GM21825 (cell line): ENCODE results near the gene RRP36.
"Not testable (repeated sequence)": the region's sequence is repeated elsewhere in the genome, so short reads cannot be mapped to it uniquely, and the experiment has no call there.

Experiments
- ATAC-seq: cut with Tn5 transposase; IDR thresholded peaks from one replicate; pipeline ENCODE4 v1.9.1; 2021; ENCODE audit warnings: mild to moderate bottlenecking, moderate library complexity; ENCODE audit not compliant: unreplicated experiment

Gene RRP36, protein sequence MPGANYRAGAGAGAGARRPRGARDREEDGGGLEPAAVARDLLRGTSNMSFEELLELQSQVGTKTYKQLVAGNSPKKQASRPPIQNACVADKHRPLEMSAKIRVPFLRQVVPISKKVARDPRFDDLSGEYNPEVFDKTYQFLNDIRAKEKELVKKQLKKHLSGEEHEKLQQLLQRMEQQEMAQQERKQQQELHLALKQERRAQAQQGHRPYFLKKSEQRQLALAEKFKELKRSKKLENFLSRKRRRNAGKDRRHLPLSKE

GRCh38 chr6:43021270-43022047 is at the start of gene RRP36:
TSS of gene RRP36 (plus strand) at chr6:43021623. CDS start at chr6:43021655, 32 bp downstream.
- ATAC-seq = peak; percentile 72

DNA sequence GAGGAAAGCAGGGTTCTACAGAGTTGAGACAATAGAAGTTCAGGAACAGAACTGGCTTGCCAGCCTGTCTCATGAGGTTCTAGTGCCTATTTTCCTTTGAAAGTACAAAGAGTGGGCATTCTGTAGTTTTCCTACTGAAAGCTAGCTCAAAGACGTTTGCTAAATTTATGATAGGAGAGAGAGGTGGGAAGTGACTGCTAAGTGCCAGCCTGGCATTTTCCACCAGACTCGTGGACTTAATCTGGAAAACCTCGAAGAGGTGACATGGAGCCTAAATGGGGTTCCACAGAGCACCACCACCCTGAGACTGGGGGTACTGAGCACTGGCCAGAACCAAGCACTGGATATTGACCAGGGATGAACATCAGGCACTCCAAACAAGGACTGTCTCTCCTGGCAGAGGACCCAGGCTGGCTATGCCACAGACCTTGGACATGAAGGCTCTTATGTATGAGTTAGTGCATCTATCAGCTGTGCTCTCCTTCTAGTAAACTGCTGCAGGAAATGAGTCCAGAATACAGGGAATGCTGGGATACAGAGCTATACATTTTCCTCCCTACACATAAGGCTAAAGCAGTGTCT is 49.6 kb upstream of the RRP36 start:
- ATAC-seq = no peak

DNA sequence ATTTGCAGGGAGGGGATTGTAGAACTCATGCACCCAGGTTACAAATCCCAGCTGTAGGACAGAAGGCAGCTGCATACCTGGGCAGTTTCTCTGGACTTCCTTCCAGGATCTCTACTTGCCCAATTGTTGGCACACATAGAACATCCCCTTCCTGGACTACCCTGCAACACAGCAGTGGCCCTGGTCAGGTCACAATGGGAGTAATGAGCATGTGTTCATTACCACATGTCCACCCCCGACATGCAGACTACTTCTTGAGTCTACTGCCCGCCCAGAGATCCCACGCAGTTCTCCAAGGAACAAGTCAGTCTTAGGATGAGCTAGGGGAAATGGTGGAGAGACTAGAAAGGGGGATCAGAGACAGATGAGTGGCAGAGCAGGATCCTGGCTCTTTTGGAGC is 47.5 kb upstream of the RRP36 start:
- no peak for ATAC-seq

GRCh38 chr6:42974919-42975505 is 46.4 kb upstream of the RRP36 start:
- no peak for ATAC-seq

GRCh38 chr6:42978487-42978838 is 43.0 kb upstream of the RRP36 start:
- peak; percentile 24 for ATAC-seq

DNA sequence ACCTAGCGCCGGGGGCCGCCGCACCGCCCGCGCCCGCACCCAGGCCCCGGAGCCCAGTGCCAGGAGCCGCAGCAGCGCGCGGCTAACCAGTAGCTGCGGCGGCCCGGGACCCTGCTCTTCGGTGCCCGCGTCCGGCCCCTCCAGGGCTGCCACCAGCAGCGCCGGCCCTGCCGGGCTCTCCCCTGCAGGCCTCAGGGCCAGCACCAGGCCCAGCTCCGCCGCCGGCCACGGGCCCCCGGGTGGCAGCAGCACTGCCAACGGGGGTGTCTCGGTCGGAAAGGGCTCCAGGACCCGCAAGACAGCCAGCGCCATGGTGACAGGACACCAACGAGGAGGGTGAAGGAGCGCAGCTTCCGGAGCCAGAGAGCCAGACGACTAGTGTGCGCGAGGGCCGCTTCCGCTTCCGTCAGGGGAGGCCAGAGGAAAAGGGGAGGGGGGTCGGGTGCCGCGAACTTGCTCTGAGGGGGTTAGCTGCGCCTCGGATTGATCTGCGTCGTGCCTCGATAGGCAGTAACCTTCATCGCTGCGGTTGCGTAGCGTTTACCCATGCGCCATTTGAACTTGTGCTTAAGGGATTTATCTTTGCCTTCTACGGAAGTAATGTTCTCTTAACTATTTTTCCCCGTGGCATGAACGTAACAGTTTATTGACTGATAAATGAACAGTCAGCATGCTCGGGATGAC is 42.4 kb upstream of the RRP36 start, which contains the start of gene PEX6:
Gene PEX6, minus strand, starts transcription at position 343 of the 684 bp plus-strand sequence. Its CDS starts 31 bp downstream, at position 312.
- peak; percentile 93 for ATAC-seq

DNA sequence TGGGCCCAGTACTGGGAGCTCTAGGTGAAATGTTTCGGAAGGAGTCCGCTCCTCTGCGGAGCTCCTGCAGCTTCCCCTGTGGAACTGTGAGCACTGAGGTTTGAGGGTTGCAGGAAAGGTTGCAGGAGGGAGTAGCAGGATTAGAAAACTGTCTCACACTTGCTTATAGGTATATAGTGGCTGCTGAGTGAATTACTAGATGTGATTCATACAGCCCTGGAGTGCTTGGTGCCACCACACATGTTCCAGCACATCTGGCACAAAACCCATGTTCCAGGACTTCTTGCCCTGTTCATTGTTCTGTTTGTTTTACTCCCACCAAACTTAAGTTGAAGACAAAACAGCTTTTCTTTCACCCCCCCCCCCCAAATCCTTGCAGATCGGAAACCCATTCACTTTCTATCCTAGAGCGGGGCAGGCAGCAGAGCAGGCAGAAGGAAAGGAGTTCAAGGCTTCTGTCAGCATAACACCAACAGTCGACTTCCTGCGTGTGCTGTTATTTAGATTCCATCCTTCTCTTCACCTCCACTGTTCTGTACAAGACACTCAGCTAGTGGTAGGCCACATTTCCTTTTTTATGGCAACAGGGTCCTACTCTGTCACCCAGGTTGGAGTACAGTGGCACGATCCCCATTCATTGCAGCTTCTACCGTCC is 41.8 kb upstream of the RRP36 start:
- peak; percentile 3 for ATAC-seq

GRCh38 chr6:42981836-42982235 is 39.6 kb upstream of the RRP36 start:
- no peak for ATAC-seq

- peak; percentile 91 for ATAC-seq
Measured at GRCh38 chr6:42984001-42984923, 37.2 kb upstream of the RRP36 start, which contains the start of gene PPP2R5D. TSS of gene PPP2R5D (plus strand) at chr6:42984570. CDS start at chr6:42984678, 108 bp downstream.

DNA sequence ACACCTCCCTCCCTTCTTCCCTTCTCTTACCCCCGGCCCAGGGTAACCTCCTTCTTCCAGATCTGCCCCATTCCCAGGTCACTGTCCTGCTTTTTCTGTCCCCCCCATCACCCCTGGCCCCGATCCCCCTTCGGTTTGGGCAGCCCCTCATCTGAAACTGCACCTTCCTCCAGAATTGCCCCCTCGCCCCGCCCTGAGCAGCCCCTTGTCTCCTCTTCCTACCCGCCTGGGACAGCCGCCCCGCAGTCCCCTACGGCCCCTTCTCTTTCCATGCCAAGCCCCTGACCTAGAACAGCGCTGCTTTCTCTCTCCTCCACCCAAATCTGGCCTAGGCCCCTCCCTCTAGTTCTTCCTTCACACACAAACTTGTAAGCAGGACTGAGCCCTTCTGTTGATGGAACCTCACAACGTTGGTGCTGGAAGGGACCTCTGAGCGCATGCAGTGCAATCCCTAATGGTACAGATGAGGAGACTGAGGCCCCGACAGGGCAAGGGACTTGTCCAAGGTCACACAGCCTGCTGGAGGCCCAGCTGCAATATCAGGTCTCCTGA is 36.4 kb upstream of the RRP36 start:
- no peak for ATAC-seq

DNA sequence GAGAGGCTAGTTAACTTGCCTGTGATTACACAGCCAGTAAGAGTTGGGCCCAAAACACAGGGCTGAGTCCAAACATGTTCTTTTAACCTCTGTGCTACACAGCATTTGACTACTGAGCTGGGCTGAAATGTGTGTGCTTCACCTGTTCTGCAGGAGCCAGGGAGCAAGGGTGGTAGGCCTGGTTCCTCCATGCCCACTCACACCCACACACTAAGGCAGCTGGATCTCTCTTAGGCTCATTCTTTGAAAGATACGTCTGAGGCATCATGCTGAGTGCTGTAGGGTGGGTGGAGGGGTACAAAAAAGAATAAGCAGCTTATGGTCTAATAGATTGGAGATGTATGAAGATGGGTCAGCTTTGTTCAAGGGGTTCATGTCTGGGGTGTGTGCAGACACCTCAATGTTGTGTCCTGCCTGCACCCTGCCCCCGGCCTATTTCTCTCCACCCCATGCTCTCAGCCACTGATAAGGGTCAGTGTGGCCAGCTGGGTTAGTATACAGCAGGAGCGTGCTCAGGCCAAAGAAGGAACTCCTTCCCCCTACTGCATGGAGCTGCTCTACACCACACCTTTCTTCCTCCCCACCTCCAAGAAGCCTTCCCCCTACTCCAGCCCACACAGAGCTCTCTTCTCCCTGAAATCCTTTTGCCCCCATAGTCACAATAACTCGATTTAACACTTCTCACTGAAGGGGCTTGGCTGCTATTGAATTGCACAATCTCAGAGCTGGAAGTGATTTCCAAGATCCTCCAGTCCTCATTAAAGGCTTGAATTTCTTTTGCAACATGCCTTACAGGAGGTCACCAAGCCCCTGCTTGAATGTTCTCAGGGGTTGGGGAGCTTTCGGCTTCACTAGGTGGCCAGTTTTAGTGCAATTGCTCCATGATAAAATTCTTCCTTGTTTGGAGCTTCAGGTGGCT is 33.6 kb upstream of the RRP36 start:
- ATAC-seq = no peak

DNA sequence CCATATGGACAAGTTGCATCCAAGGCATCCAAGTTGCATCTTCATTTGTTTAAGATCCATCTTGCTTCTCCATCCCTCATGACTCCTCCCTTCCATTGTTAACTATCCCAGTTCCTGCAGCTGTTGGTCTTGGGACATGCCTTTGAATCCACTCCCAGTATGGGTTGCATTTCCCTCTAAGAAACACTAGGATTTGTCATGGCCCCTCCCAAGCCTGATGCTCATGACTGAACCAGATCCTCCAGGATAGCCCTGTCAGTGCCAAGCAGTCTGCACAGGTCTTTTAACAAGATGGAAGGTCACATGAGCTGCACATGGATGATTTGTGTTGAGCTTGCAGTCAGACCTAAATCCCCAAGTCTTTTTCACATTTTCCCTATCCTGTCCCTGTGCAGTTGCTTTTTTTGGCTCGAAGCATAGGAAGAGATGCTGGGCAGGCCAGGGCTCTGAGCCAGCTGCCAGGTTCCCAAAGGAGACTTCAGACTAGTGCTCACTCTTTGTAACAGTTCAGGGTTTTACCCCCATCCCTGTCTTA is 32.9 kb upstream of the RRP36 start:
- ATAC-seq = no peak

GRCh38 chr6:42989923-42990322 is 31.5 kb upstream of the RRP36 start:
- no peak for ATAC-seq

- no peak for ATAC-seq
Measured at GRCh38 chr6:42993445-42993844, 28.0 kb upstream of the RRP36 start.

DNA sequence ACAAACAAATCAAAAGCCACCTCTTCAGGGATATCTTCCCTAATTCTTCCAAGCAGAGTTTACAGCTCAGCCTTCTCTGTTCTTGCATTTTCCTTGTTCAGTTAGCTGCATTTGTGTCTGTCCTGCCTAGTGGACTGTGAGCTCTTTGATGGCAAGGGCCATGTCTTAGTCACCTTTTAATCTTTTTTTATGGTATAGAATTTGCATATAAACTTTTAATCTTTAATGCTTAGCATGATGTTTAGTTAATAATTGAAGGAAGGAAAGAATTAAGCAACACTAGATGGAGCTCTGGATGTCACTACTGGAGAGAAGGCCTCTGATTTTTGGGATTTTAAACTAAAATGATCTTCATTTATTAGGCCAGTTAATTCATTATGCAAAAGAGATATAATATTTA is 24.9 kb upstream of the RRP36 start:
- no peak for ATAC-seq

DNA sequence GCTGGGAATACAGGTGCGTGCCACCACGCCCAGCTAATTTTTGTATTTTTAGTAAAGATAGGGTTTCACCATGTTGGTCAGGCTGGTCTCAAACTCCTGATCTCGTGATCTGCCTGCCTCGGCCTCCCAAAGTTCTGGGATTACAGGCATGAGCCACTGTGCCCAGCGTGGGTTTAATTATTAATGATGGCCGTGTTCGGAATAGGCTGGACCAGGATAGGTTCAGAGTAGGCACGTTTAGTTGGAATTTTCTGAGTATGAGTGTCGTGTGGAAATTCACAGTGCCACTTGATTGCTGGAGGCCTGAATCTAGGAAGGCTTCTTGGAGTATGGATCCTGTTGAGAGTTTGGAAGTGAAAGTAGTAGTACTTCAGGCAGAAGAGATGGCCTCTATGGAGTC is 23.2 kb upstream of the RRP36 start:
- ATAC-seq = not testable (repeated sequence)

DNA sequence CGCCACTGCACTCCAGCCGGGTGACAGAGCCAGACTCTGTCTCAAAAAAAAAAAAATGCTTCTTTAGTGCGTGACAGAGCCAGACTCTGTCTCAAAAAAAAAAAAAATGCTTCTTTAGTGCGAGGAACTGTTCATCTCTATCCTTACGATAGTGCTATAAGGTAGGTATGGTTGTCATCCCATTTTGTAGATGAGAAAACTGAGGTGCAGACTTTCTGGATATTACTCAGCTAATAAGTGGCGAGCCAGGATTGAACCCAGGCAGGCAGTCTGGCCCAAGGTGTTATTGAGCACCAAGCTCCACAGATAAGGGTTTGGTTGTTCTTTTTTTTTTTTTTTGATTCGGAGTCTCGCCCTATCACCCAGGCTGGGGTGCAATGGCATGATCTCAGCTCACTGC is 19.6 kb upstream of the RRP36 start:
- no peak for ATAC-seq

GRCh38 chr6:43005844-43006243 is 15.6 kb upstream of the RRP36 start:
- ATAC-seq = no peak
